CD1c-positive myeloid dendritic cell (primary cell): ENCODE measurements around the gene AACS.
"Not testable (repeated sequence)": the region's sequence is repeated elsewhere in the genome, so short reads cannot be mapped to it uniquely, and the experiment has no call there.

Experiments used
- DNase-seq: peaks from one replicate; pipeline ENCODE4 v3.0.0-alpha.2; 2016; ENCODE audit errors: extremely low spot score

AACS gene

DNA sequence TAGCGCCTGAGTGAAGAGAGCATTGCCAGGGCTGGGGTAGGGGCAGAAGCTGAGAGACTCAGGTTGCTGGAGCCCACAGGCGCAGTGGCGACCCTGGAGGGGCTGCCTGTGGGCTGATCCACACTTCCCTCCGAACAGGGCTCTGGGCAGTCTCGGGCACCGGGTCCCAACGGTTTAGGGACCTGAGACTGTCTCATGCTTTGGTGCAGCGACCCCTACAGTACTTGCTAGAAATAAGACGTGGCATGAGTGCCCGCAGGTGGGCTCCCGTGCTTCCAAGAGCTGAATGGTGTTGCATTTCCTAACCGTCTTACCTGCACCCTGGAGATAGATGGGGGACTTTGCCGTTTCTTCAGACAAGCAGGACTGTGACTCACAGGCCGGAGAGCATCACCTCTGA is 57.4 kb downstream of the AACS start:
- no peak for DNase-seq

DNA sequence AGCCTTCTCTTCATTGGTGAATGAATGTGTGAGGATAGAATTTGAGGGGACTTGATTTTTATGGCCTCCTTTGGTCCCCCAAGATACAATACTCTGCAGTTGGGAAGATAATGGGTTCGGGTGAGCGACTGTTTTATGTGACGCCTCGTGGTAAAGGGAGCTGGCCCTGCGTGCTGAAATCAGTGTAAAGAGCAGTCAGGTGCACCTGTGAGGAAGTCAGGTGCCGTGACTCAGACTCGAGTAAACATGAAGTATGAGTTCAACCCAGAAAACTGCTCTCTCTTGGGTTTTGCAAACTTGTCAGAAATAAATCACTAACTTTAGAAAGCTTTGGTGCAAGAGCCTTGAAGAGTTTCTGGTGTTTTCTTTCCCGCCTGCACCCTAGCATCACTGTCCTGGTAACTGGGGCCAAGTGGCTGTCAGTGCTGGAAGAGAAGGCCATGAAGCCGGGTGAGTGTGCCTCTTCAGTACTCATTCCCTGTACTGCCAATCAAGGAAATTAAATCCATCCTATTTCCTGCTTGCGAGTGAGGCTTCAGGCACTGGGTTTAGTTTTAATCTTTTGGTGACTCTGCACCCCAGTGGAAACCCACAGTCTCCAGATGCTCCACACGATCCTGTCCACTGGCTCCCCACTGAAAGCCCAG is 59.2 kb downstream of the AACS start:
- DNase-seq: no peak

DNA sequence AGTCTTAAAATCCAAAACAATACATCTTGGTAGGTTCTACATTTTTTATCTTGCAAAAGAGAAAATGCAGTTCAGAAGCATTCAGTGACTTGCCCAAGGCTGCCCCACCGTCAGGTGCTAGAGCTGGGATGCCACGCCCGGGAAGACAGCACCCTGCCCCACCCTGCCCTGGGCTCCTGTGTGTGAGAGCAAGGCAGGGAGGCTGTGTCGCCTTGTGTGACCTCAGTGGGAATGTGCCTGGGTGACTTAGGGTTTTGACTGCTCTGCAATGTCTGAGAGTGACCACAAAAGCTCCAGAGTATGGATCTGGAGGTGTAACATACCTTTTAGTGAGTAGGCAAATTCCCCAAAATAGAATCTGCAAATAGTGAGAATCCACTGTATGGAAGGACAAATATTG is 60.0 kb downstream of the AACS start:
- DNase-seq: no peak

DNA sequence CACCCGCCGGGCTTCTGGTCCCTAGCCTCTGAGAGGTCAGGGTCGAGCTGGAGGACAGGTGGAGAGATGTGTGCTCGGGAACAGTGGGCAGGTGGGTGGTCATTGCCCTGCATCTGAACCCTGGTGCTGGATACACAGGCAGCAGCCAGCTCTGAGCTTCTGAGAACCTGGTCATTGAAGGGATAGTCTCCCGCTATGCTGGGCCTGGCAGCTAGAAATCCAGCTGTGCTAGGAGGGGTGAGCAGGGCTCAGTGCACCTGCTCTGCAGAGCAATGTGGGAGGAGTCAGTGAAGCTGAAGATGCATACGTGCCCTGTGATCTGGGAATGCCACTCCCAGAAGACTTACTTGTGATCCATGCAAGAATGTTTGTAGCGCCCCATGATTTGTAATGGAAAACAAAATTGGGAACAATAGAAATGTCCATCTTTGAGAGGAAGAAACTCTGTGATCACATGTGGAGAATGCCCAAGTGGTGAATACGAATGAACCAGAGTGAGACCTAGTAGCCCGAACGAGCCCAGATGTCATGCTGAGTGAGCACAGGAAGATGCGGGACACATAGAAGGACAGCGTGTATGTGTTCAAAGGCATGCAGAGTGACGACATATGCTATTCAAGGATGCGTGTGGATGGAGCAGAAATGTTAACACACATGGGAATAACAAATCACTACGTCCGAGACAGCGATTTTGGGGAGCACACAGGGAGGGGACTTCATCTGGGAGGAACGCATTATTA is 63.4 kb downstream of the AACS start:
- no peak for DNase-seq

DNA sequence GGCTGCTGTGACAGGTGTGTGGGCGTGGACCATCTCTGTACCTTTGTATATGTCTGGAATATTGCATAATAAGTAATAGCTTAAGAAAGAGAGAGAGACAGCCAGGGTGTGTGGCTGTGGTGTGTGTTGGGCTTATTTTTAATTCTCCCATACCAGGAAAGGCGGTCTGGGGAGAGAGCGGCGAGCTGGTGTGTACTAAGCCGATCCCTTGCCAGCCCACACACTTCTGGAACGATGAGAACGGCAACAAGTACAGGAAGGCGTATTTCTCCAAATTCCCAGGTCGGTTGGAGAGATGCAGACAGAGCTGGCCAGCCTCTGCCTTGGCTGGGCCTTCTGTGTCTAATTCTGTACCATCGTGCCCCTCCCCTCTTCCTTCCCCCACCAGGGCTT is 63.9 kb downstream of the AACS start:
- no peak for DNase-seq

DNA sequence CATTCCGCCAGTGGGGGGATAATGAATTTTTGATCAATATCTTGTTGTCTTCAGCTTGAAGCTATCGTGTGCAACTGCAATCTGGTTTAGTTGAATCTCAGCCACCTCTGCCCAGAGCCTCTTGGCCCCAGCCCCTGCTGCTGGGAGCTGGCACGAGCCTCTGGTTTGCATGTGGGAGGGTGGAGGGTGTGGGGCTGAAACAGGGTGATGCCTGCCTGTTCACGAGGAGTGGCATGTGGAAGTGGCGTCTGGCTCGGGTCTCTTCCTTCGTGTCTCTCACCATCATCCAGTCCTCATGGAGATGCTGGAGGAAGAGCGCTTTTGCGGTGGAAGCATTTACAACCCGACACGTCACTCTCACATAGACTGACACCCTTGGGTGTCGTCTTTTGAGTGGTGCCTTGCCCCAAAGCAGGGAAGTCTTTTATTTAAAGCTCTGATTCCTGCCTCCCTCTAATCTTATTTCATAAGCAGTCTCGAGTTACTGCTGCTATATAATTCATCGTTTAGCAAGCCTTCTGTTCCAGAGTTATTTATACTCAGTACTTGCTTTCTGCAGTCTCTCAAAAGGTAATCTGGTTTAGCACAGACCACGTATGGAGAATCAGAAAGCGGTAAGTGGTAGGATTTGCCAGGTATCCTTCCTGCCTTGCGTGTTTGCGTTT is 64.5 kb downstream of the AACS start:
- no peak for DNase-seq

DNA sequence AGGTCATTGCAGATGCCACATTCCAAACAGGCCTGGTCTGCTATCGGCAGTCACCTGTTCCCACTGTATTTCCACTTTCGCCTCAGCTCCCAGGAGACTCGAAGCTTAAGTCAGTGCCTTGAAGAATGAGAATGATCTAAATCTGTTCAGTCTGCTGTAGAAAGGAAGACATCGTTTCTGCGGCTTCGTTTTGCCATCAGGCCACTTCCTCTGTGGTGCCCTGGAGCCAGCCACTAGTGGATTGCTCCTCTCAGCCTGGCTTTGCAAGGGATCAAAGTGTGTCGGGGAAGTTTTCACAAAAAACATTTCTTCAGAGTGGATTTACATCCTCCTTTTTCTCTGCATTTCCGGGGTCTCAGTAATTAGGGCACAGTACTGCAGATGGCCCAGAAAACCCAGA is 66.7 kb downstream of the AACS start:
- no peak for DNase-seq

DNA sequence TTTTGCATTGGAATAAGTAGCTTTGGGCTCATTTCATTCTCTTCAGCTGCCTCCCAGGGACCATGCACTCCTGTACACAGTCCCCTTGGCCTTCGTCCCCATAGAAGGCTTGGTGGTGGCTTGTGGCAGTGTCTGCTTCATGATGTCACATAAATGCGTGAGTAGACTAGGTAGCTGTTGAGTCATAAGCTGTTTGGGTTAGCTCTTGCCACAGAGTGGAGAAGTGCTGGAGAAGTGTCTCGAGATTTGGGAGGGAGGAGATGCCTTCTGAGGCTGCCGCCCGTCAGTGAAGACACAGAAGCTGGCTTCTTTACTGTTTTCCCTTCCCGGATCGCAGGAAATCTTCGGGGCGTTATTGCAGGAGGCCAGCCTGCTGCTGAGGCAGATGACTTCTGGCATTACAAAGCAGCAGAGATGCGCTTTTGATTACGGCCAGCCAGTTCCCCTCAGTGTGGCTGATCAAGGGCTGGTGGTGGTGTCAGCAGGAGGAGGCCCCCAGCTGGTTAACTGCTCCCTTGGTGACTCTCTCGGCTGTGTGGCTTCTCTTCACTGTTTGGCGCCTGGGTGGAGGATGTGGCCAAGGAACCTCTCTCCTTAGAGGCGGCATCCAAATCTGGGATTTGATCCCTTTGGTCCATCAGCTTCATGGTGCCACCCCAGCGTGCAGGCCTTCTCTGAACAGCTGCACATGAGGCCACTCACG is 67.6 kb downstream of the AACS start:
- no peak for DNase-seq

DNA sequence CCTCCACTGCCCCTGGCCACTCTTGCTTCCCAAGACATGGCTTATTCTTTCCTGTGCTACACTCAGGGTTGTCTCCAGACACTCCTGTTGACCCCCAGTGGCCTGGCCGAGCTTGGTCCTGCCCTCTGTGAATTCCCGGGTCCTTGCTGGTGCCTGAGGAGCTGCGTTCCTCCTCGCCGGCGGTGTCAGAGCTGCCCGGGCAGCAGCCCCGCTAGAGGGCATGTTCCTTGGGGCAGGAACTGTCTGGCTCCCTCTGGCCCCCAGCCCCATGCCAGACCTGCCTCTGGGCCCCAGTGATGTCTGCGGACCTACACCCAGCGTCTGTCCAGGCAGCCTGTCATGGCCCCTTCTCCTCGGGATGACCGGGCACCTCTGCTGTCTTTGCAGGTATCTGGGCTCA is 68.4 kb downstream of the AACS start:
- no peak for DNase-seq

DNA sequence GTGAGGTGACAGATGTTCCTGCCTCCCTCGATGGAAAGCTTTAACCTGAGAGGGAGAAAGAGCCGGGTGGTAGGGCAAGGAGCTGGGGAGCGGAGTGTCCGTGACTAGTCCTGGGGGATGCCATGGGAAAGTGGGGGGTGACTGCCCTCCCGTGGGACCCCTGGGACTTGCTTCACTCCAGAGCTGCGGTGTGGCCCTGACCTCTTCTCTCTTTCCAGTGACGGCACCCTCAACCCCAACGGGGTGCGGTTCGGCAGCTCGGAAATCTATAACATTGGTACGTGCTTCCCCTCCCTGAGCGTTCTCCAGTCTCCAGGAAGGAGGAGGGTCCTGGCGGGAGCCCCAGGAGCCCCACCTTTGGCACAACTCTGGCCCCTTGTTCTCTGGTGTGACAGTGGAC is 69.3 kb downstream of the AACS start:
- DNase-seq: no peak

DNA sequence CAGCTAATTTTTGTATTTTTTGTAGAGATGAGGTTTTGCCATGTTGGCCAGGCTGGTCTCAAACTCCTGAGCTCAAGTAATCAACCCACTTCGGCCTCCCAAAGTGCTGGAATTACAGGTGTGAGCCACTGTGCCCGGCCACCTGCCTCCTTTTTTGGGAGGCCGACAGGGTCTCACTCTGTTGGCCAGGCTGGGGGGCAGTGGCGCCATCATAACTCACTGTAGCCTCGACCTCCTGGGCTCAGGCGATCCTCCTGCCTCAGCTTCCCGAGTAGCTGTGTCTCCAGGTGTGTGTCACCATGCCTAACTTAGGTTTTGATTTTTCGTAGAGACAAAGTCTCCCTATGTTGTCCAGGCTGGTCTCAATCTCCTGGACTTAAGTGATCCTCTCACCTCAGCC is 70.7 kb downstream of the AACS start:
- DNase-seq: no peak

DNA sequence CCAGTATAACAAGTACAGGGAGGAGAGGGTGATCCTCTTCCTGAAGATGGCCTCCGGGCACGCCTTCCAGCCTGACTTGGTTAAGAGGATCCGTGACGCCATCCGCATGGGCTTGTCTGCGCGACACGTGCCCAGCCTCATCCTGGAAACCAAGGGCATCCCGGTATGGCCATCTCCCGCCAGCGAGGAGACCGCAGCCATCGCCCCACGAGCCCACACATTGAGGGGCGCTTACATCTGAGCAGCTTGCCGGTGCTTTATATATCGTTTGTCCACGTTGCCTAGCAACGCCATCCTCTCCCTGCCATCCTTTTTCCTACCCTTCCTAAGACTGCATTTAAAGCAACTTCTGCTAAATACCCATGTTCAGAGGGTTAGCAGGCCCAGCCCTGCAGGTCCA is 71.5 kb downstream of the AACS start:
- no peak for DNase-seq

DNA sequence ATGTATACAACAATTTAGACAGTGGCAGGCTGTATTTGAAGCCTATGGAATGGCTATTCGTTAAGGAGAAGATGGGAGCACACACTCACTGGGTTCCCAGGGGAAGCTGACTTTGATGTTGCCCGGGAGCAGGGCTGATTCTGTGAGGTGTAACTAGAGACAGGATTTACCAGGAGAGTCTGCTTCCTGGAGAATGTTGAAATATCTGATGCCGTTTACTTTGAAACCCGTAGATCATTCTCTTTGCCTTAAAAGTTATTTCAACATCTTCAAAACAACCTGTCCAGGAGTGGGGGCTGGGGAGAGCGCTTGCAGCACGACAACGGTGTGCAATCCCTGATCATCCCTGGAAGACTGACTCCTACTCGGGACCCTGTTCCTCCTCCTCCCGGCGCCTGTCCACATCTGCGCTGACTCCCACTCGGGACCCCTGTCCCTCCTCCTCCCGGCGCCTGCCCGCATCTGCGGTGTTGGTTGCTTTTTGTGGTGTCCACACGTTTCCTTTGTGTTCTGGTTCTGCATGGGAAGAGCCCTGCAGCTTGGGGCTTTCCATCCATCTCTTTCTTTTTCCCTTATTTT is 72.6 kb downstream of the AACS start:
- DNase-seq: no peak

DNA sequence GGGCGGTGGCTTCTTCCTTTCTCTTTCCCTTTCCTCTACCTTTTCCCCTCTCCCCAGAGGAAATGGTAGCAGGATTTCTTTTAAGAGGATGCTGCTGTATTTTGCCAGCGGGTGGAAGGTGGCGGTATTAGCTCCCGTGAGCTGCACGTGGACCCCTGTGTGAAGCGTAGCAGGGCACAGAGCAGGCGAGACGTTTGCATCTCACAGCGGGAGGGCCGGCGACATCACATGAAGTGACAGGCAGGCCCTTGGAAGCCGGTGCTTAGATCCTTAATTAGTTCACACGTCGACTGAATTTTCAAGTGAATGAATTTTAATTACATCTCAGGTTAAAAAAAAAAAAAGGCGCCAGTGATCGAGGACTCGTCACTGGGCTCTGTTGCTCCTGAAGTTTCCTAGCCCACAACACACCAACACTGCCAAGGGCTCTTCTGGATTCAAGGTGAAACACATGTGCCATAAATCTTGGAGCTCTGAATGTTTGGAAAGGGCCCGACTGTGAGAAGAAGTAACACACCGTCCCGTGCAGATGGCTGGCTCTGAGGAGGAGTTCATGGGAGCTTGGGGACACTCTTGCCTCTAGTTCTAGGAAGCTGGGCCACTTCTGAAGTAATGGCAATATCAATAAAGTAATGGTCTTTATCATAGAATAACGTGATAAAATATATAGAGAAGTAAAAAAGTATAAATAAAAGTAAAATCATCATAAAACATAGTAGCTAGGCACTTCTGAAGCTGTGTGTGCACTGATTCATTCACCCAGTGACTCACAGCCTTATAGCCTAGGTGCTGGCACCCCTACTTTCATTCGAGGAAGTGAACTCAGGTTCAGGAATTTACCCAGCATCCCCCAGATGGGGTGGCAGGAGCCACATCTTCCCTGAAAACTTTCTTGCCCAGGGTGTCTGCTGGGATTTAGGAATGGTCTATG is 75.3 kb downstream of the AACS start:
- DNase-seq: no peak

DNA sequence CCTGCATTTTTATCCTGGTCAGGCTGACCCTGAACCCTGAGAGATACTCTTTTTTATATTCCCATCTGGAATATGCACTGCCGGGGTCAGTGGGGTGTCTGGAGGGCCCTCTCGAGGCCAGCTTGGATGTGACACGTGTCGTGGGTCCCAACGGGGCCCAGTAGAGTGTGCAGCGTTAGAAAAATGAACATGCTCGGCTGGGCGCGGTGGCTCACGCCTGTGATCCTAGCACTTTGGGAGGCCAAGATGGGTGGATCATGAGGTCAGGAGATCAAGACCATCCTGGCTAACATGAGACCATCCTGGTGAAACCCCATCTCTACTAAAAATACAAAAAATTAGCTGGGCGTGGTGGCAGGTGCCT is 76.0 kb downstream of the AACS start:
- not testable (repeated sequence) for DNase-seq

DNA sequence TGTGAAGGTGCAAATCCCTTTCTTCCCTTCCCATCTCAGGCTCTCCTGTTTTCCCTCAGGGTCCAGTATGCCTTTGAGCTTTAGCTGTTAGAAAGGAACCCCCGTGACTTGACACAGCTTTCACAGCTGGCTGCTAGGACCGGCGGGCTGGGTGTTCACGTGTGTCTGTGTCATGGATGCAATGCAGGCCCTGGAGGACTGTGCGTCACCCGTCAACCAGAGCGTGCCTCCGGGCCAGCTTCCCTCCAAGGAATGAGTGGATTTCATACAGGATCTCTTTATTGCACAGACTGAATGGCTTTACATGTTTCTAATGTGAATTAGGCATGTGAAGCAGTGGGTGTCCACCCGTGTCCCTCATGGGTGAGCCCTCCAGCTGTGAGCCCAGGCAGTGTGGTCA is 77.4 kb downstream of the AACS start:
- no peak for DNase-seq

DNA sequence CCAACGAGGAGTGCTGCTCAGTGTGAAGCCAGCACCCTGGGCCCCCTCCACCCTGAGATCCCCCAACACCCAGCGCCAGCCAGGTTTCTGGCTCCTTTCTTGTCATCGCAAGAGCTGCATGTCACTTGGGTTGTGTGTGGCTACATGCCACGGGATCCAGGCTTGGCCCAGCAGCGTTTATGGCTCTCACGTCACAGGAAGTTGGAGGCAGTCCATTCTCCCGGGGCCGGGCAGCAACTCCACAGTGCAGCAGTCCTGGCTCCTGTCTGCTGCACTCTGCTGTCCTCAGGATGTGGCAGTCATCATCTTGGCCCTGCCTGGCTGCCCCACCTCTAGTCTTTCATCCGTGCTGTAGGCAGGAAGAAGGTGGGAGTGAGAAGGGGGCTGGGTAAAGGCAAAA is 78.3 kb downstream of the AACS start:
- no peak for DNase-seq

DNA sequence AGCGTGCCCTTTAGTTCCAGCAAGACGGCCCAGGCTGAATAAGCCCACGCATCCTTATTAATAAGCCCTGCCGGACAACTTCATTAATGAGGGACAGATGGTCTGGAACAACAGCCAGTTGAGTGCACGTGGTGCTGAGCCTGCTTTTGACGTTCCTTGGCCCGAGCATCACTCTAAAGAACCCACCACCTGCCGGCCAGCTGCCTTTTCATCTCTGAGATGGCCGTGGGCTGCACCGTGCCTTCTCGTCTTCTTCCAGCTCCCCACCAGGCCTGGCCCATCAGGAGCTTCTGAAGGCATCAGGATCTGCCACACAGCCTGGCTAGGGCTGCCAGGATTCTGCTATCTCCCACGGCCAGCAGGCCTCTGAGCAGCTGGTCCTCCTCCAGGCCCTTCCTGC is 80.0 kb downstream of the AACS start:
- DNase-seq: no peak

DNA sequence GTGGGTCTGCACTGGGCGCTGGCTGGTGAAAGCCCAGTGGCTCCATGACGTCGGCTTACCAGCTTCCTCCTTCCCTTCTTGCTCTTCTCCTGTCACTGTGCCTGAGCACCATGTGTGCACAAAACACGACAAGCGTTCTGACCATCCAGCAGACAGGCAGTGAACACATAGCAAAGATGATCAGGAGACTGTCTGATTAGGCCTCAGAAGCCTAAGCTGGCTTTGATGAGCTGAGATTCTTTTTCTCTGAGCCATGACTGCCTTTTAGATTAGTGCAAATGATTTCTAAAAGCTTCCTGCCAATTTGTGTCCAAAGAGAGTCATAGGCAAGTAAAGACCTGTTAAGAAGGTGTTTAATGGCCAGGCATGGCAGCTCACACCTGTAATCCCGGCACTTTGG is 83.1 kb downstream of the AACS start:
- no peak for DNase-seq

DNA sequence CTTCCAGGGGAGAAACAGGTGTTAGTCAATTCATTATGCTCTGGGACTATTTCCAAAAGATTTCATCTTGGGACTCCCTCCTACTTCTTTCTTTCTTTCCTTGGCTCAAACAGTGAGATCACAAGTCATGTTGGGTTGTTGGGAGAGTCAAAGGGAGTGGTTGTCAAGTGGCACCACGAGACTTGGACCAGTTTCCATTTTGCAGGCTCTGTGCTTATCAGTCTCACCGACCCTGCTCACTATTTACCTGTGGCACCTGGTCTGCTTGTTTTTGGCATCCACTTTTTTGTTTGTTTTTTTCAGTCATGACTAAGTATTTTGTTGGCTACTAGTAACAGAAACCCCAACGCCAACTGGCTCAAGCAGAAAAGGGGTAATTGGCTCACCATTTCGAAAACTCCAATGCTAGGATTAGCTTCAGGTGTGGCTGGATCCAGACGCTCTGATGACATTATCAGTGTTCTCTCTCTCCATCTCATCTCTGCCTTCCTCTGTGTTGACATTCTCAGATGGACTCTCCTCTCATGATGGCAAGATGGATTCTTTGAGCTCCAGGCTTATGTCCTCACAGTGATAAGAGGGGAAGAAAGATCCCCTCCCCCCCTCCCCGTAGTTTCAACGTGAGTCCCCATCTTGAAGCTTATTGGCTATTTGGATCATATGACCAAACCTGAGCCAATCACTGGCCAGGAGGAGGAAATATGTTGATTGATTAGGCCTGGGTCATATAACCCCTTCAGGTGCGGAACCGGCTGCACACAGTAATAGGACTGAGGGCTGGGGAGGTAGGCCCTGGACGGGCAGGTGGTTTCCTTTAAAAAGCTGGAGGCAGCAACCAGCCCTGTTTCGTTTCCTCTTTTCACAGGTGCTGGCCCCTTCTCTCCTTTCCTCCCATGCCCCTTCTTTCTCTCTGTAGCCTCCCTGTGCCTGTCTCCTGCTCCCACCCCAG is 84.2 kb downstream of the AACS start:
- DNase-seq: no peak
